GM10847 (cell line): ENCODE data around the gene MTCL1.

ENCODE experiments used
- POLR2A ChIP-seq: IDR thresholded peaks from 2 replicates; pipeline ENCODE4 v1.6.1; 2011; ENCODE audit not compliant: insufficient read length; ENCODE audit errors: extremely low read depth

Gene MTCL1

GRCh38 chr18:8825729-8826375 lies 120.5 kb downstream of the MTCL1 start:
- TF ChIP-seq POLR2A = no peak

DNA sequence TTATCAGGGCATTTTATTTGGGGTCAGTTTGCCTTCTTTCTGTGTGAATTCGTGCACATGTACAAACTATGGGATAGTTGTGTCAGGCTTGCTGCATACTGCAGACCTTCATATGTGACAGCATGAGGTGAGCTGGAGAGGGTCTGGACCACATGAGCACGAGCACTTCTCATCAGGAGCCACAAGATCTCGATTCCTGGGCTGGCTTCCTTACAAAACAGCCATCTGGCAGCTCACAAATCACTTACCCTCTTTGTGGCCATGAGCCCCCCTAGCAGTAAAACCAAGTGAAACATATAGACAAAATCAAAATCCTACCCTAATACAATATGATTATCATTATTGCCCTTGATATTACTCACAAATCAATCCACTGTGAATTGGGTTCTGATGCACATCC lies 121.2 kb downstream of the MTCL1 start:
- TF ChIP-seq POLR2A = no peak

DNA sequence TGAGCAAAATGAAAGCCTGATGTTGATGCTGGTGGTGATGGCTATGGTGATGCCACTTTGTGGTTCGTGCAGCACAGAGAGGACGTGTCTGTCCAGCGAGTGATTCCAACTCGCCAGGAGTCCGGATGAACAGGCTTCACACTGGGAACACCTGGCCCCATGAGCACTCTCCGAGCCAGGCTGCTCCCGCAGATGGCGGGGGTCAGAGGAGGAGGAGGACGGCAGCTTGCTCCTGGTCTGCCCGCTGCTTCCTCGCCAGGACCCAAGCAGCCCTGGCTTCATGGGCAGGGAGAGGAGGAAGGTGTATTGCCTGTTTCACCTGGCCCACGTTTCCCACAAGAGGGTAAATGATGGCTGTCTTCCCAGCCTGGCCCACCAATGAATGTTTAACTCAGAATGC lies 121.6 kb downstream of the MTCL1 start:
- no peak for TF ChIP-seq POLR2A

DNA sequence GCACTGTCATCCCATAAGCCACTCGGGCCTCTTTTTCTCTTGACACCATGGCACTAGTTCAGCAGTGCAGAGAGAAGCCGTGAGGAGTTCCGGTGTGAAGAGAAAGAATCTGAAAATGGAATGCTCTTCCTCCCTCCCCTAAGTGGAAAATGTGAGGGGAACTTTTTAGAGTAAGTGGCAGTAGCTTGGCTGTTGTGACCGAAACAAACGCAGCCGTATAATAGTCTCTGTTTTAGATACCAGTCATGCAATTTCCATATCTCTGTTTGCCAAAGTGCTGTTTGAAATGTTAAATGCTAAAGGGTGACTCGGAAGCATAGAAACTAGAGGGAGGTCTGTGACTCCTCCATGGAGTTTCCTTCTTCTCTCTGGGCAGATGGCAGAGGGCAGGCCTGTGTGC lies 122.9 kb downstream of the MTCL1 start:
- TF ChIP-seq POLR2A = no peak

GRCh38 chr18:8828798-8829197 lies 123.4 kb downstream of the MTCL1 start:
- no peak for TF ChIP-seq POLR2A

DNA sequence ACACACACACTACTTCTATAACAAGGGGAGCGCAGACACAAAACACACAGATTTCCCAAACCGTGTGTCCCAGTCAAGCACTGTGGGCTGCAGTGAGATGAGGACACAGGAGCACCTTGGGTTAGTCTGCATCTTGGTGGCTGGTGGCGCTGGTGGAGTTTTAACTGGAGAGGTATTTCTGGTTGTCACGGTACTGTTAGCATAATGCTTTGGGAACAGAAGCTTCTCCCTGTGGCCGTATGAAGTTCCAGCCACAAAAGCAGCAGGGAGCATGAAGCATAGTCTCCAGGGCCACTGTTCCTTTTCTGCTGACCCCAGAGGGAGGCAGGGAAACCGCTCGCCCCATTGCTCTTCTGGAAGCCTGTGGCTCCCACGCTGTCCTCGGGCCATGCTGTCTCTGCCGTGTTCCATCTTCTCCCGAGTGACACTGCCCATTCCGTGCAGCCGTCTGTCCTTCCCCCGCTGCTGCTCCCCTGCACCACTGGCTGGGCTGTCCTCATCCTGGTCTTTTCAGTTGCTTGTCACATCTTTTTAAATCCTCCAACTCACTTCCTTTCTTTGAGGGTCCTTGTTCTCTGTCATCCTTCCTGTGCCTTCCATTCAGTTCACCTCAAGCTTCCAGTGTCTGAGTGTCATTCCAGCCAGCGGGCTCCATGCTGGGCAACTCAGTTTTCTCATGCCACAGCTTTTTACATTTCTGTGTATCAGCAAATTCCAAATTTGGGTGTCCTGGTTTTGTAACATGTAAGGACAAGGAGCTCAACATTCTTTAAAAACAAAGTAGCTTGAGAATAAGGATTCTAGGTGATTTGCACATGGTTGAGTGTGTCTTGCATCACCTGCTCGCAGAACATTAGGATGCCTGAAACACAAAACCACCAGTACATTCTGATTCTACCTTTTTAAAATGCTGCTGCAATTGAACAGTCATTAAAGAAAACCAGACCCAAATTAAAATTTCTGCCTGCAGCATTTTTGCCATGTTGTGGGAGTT lies 125.0 kb downstream of the MTCL1 start:
- TF ChIP-seq POLR2A = no peak

GRCh38 chr18:8831112-8831511 lies 125.8 kb downstream of the MTCL1 start:
- no peak for TF ChIP-seq POLR2A

DNA sequence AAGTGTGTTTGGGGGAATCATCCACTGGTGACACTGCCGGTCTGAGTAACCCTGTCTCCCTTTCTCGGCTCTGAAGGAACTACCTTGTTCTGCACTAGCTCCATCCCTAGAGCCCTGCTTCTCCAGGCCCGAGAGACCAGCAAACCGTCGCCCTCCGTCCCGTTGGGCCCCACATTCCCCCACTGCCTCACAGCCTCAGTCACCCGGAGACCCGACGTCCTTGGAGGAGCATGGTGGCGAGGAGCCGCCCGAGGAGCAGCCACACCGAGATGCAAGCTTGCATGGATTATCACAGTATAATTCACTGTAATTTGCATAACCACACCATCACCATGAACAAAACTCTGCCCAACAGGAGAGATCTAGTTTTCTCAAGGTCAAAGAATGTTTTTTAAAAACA lies 126.2 kb downstream of the MTCL1 start:
- TF ChIP-seq POLR2A = no peak

GRCh38 chr18:8833480-8833879 lies 128.1 kb downstream of the MTCL1 start:
- no peak for TF ChIP-seq POLR2A

DNA sequence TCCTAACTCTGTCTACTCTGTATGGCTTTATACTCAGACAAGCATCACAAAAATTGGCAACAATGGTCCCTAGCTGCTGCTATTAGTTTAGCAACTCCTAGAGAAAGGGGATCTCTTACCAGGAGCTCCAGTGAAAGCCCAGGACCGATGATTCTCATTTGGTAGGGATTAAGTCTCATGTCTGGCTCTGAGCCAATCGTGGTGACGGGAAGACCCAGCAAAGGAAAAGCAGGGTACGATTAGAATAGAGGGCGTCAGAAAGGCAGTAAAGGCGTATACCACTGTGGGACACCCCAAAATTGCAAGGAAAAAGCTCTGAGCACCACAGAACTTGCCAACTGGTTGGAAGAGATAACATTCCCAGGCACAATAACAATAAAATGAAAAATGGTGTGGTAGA lies 129.5 kb downstream of the MTCL1 start:
- no peak for TF ChIP-seq POLR2A

- TF ChIP-seq POLR2A = no peak
Observed at GRCh38 chr18:8835521-8835953, 130.2 kb downstream of the MTCL1 start.

DNA sequence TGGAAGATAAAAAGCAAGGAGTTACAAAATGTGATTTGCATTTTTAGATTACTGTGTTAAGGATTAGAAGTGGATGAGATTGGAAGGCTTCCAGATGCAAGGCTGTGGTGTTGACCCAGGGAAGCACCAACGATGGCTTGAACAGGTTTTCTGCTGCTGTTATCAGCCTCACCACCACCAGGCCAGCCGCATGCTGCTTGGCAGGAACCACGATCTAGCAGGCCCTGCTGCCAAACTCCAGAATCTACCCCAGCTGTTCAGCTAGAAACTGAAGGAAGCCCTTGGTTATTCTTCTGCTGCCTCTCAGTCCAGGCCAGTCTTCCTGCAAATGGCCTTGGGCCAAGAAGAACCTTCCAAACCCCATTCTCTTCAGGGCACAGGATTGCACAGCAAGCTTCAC lies 133.9 kb downstream of the MTCL1 start:
- no peak for TF ChIP-seq POLR2A

DNA sequence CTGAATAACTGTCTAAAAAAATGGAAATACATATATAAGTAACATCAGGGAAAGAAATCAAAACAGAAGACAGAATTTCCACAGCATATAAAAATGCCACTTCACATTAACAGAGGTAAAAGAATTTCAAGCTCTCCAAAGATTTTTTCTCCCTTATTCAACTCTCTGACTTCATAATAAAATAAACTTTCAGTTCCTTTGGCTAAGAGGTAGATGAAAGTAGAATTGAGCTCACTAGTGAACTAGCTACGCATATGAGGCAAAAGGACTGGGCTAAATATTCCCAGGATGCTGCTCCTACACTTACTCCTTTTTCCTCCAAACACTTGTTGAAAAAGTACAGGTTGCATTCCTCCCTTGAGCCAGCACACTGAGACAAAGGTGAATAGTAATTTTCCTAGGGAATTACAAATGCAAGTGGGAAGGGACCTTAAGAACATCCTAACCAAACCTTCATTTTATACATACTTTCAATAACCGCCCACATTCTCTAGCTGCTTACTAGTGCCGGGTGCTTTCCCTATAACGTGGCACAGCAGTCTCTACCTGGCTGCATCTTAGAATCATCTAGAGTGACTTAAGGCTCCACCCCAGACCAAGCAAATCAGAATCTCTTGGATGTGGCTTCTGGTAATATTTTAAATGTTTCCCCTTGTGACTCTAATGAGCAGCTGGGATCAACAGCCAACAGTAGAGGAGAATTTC lies 136.6 kb downstream of the MTCL1 start:
- no peak for TF ChIP-seq POLR2A

DNA sequence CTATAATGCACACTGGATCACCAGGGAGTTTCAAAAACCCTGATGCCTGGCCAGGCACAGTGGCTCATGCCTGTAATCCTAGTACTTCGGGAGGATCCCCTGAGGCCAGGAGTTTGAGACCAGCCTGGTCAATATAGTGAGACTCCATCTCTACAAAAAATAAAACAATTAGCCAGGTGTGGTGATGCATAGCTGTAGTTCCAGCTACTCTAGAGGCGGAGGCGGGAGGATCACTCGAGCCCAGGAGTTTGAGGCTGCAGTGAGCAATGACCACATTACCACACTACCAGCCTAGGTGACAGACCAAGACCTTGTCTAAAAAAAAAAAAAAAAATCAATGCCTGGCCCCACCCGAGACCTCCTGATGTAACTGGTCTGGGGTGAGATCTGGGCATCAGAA lies 137.2 kb downstream of the MTCL1 start:
- no peak for TF ChIP-seq POLR2A

DNA sequence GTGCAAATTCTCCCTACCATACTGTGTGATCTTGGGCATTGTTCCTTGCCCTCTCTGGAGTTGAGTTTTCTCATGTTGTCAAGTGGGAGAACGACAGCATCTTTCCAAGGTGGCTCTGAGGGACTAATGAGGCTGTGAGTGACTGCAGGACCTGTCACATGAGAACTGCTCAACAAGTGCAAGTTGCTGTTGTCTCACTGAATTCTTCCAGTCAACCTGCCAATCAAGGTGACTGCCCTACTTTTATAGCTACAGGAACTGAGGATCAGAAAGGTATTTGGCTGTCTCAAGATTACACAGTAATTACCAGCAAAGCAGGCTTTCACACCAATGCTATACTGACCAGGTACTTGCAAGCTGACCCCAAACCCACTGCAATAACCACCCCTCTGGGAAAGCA lies 137.6 kb downstream of the MTCL1 start:
- no peak for TF ChIP-seq POLR2A

DNA sequence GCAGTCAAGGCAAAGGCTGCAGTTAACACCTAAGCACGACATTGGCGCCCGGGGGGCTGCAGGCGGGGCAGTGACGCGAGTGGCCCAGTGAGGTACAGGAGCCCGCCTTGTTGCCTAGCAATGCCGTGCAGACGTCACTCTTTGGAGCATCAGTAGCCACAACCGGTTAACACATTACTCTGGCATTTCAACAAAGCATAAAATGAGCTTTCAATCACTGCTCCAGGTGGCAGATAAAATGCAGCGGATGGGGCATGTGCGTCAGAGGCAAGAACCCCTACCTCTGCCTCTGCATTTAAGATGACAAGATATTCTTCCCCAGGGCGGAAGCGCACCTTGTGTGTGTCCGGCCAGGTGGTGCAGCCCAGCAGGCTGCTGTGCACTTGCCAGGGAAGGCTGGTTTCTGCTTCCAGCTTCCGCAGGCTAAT lies 139.4 kb downstream of the MTCL1 start:
- TF ChIP-seq POLR2A = no peak
